ENCODE data around the gene RFTN2.
A peak's percentile ranks its signal among the peaks of the same experiment; 100 is the strongest.
"Not testable (repeated sequence)": the region's sequence is repeated elsewhere in the genome, so short reads cannot be mapped to it uniquely, and the experiment has no call there.

The RFTN2 gene
- total RNA-seq, result 0.09 to 0.54 reads per million in 2 experiments

- no peak for DNase-seq (ENCODE audit: low read depth)
These were observed at the start of gene RFTN2 for GRCh38 chr2:197675246-197675645. Gene RFTN2, minus strand, starts transcription at chr2:197675587. Its CDS starts 129 bp downstream, at chr2:197675458.

GRCh38 chr2:197717863-197718262, 42.5 kb upstream of the RFTN2 start:
- DNase-seq (ENCODE audit: low read depth), result no peak

- DNase-seq (ENCODE audit: low read depth), result no peak
These were observed 37.9 kb upstream of the RFTN2 start for GRCh38 chr2:197713271-197713670.

- no peak for DNase-seq (ENCODE audit: low read depth)
These were observed 36.2 kb upstream of the RFTN2 start for GRCh38 chr2:197711578-197711977.

- DNase-seq (ENCODE audit: low read depth), result no peak
These were observed 35.1 kb upstream of the RFTN2 start for GRCh38 chr2:197710424-197711042.

GRCh38 chr2:197709140-197709539, 33.8 kb upstream of the RFTN2 start:
- not testable (repeated sequence) for DNase-seq (ENCODE audit: low read depth)

GRCh38 chr2:197708331-197708730, 32.9 kb upstream of the RFTN2 start:
- DNase-seq (ENCODE audit: low read depth), result no peak

- no peak for DNase-seq (ENCODE audit: low read depth)
These were observed 32.2 kb upstream of the RFTN2 start for GRCh38 chr2:197707316-197708213.

GRCh38 chr2:197706839-197707207, 31.4 kb upstream of the RFTN2 start:
- no peak for DNase-seq (ENCODE audit: low read depth)

GRCh38 chr2:197705912-197706838, 30.8 kb upstream of the RFTN2 start:
- no peak for DNase-seq (ENCODE audit: low read depth)

GRCh38 chr2:197705121-197705911, 29.9 kb upstream of the RFTN2 start, which contains the start of gene MARS2:
Gene MARS2, plus strand, starts transcription at chr2:197705369. Its CDS starts 37 bp downstream, at chr2:197705406.
- DNase-seq (ENCODE audit: low read depth), result peak; percentile 88

- DNase-seq (ENCODE audit: low read depth), result no peak
These were observed 29.2 kb upstream of the RFTN2 start for GRCh38 chr2:197704434-197705120.

- DNase-seq (ENCODE audit: low read depth), result no peak
These were observed 25.6 kb upstream of the RFTN2 start for GRCh38 chr2:197700960-197701359.

GRCh38 chr2:197699724-197700123, 24.3 kb upstream of the RFTN2 start:
- not testable (repeated sequence) for DNase-seq (ENCODE audit: low read depth)

GRCh38 chr2:197696571-197696970, 21.2 kb upstream of the RFTN2 start:
- not testable (repeated sequence) for DNase-seq (ENCODE audit: low read depth)

- DNase-seq (ENCODE audit: low read depth), result not testable (repeated sequence)
These were observed 20.6 kb upstream of the RFTN2 start for GRCh38 chr2:197695971-197696370.

GRCh38 chr2:197695206-197695605, 19.8 kb upstream of the RFTN2 start:
- not testable (repeated sequence) for DNase-seq (ENCODE audit: low read depth)

- no peak for DNase-seq (ENCODE audit: low read depth)
These were observed 2.1 kb upstream of the RFTN2 start for GRCh38 chr2:197677483-197677882.

- no peak for DNase-seq (ENCODE audit: low read depth)
These were observed 1.7 kb upstream of the RFTN2 start for GRCh38 chr2:197677056-197677455.

- DNase-seq (ENCODE audit: low read depth), result no peak
These were observed 363 bp upstream of the RFTN2 start for GRCh38 chr2:197675711-197676188.

Measured in T follicular helper cell (primary cell).